Panc1 (cell line): ENCODE data around the gene CHCHD1.

ENCODE experiments used
- CTCF ChIP-seq: fragments of 450-650 bp; IDR thresholded peaks from 2 replicates; pipeline ENCODE4 v1.5.1; 2017; ENCODE audit warnings: mild to moderate bottlenecking
- POLR2AphosphoS5 ChIP-seq: IDR thresholded peaks from 2 replicates; pipeline ENCODE4 v1.6.1; 2012; ENCODE audit warnings: mild to moderate bottlenecking, low read depth, low read length, moderate library complexity
- REST ChIP-seq, 2 experiments: IDR thresholded peaks; 2 replicates each; pipeline ENCODE4 v1.6.1; 2011 to 2012; ENCODE audit warnings: low read depth in 2 of 2, control low read depth in 1 of 2, low read length in 1 of 2, mild to moderate bottlenecking in 1 of 2, moderate library complexity in 1 of 2; ENCODE audit not compliant: insufficient read depth in 1 of 2
- SIN3A ChIP-seq: IDR thresholded peaks from 2 replicates; pipeline ENCODE4 v1.6.1; 2012; ENCODE audit warnings: low read depth, mild to moderate bottlenecking, low read length, moderate library complexity, borderline replicate concordance; ENCODE audit not compliant: insufficient read depth
- TCF7L2 ChIP-seq: IDR thresholded peaks from 2 replicates; pipeline ENCODE4 v1.6.1; 2011; ENCODE audit warnings: mild to moderate bottlenecking, low read depth, low read length, inconsistent platforms

GRCh38 chr10:73773152-73773879 lies 8.5 kb upstream of the CHCHD1 start:
- TF ChIP-seq CTCF (no peak), POLR2AphosphoS5 (no peak), TCF7L2 (no peak), REST (IDR thresholded peaks at IDR 0.05; ENCODE audit: insufficient read depth in 1 of 2, low read depth in 2 of 2, low read length in 1 of 2) (no peak), SIN3A (no peak)
